ENCODE data around the gene SLC22A17.

DNA sequence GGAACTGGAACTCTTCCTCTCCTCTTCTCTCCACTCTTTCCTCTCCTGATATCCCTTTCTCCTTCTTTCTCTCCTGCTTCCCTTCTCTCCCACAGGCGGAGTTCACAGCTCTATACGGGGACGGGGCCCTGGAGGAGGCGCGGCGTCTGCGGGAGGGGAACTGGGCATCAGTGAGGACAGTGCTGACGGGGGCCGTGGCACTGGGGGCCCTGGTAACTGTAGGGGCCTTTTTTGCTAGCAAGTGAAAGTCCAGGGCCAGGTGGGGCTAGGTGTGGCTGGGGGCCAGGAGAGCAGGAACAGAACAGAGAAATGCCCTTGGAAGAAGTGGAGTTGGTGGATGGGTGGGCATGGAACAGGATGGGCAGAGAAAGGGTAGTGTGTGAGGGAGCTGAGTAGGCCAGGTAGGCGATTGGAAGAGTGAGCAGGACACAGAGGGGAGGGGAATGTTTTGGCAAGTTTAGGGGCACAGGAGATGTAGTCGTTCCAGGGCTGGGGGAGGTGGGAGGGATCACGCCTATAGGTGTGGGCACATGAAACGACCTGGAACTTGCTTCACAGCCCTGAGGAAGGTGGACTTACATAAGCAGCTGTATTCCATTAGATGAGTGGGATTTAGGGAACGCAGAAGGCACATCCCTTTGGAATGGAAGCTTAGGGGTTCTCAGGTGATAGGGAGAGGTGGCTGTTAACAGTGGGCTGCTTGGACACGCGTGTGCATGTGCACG lies 43.8 kb downstream of the SLC22A17 start:
- TF ChIP-seq GATA2 (IDR thresholded peaks at IDR 0.05; ENCODE audit: low read depth, low read length) (no peak), GATA3 (IDR thresholded peaks at IDR 0.05; ENCODE audit: low read depth, low read length) (no peak)

Data from SH-SY5Y (cell line).